HG02970 (cell line): ENCODE data around the gene CYBC1.
A peak's percentile ranks its signal among the peaks of the same experiment; 100 is the strongest.

ENCODE experiments used
- ATAC-seq: cut with Tn5 transposase; IDR thresholded peaks from one replicate; pipeline ENCODE4 v1.9.1; 2021; ENCODE audit warnings: mild to moderate bottlenecking, moderate library complexity, moderate number of reproducible peaks; ENCODE audit not compliant: unreplicated experiment, low FRiP score

Gene CYBC1

GRCh38 chr17:82450357-82451106, at the start of gene CYBC1:
CYBC1 (minus strand) TSS chr17:82450752; CDS start chr17:82449254, 1,498 bp downstream.
- peak; percentile 68 for ATAC-seq

DNA sequence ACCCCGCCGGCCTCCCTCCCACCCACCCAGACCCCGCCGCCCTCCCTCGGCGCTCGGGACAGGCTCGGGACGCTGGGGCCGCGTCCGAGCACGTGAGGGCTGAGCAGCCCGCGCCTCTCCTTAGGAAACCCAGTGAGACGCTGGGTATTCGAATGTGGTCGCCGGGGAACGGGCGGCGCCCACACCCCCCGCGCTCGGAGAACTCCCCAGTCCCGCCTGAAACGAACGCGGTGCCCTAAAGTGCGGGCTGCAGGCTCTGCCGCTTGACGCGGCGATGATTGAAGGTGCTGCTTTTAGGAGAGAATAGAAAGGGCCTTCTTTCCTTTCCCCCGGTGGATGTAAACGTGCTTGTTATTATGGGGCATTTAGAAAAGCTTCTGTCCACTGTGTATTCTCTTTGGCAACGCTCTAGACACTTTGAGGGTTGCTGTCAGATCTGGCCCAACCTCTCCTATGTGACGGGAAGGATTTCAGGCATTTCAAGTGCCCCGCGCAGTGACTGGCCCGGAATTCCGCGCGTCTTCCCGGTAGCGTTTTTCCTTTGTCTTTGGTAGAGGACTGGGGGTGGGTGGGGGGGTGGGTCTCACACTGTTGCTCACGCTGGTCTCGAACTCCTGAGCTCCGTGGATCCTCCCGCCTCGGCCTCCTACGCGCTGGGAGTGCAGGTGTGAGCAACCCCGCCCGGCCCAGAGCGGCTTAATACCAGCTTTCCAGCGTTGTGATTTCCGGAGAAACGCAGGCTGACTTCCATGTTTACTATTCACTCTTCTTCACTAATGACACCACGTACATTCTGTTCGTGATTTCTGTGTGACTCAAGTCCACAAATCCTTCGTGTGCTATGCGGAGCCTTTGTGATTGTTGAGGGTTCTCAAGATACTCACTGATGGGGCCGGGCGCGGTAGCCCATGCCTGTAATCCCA, 47.2 kb upstream of the CYBC1 start:
- peak; percentile 2 for ATAC-seq

DNA sequence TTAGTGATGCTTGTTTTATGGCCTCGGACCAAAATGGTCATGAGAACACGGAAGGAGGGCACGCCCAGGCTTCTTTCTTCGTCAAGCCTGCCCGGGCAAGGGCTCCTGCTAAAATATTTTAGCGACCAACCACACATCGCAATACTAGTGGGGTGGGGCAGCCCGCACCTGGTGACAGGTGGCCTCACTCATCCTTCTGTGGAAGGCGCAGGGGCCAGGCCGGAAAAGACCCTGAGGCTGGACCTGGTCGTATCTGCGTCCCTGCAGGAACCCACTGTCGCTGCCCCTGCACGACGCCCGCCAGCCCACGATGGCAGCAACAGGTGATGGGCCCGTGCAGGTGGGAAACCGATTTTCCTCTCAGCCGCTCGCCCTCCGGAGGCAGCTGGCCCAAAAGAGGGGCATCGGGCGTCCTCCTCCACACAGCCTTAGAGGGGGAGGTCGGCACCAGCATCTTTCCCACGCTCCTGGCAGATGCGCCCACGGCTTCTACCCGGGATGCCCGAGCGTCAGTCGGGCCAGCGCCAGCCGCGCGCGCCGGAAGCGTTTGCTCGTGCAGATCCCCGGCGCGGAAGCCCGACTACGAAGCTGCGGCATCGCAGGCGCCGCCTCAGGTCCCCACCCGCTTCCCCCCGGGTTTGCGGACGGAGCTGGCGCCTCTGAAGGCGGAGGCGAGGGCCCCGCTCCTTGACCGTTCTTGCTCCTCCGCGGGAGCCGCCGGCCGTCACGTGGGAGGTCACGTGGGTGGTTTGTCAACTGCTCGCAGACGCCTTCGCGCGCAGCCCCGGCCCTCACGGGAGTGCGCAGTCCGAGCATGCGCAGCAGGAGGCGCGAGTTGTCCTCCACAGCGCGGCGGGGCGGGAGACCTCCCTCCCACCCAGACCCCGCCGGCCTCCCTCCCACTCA, 46.2 kb upstream of the CYBC1 start:
- ATAC-seq = peak; percentile 60

DNA sequence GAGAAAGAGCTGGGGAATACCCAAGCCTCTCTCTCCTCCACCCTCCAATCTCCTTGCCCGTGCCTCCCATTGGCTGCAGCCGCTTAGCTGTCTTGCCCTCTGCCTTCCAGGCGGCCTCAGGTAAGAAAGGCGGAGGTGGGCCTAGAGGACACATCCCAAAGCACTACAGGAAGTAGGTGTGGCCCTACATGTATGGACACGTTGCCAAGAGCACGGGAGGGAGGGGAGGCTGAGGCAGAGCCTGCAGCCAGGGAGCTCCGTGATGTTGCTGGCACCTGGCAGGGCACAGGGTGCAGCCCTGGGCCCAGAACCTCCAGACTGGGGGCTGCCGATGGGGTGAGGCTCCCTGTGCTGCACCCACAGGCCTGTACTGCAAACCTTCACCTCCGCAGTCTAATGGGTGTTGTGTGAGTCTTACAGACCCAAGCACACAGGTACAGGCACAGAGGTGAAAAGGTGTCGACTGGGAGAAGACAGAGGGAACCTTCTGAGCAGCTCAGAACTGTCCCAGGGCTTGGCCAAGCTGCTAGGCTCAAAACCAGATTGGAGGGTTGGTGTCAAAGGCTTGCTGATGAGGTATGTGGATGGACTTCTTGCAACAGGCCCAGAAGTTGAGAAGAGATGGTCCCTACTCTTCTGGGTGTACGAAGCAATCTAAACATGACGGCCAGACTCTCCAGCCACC, 45.4 kb upstream of the CYBC1 start:
- ATAC-seq = no peak

GRCh38 chr17:82494236-82495055, 43.9 kb upstream of the CYBC1 start:
- ATAC-seq = peak; percentile 49

GRCh38 chr17:82493226-82493781, 42.8 kb upstream of the CYBC1 start:
- ATAC-seq = no peak

DNA sequence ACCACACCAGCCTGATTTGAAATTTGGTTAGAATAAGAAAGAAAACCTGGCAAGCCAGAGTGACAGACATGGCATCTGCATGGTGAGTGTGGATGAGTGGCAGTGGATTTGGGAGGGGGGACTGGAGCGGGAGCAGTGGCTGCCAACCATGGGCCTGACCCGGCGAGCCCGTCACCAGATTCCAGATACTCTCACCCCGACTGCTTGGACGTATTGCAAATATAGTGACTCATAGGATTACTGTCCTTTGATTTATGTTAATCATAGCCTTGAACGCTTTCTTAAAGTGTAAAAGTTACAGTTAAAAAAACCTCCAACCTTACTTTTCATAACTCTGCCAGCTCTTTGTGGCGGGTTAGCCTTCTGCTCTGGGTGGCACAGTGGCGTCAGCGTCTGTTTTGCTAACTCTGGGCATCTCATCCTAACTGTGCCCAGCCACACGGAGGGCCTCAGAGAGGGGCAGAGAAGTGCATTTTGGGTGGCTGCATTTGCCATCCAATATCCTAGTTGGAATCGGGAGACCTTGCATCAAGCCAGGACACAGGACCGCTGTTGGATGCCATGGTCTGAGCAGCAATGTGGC, 42.2 kb upstream of the CYBC1 start:
- ATAC-seq = no peak

DNA sequence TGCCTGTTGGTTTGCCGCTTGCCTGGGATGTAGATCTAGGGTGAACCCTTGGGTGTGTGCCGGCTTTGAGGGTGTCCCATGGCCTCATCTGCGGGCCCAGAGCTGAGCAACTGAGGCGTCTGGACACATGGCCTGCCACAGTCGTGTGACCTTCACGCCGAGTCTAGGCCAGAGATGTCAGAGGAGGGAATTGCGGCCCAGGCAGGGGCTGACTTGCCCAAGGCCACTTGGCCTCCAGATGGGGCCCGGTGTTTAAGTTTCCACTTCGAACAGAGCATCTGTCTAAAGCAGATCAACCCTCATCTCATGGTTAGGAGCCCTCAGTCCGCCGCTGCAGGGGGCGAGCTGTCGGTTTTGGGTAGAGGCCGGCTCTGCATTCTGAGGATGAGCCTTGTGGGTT, 41.0 kb upstream of the CYBC1 start:
- ATAC-seq = no peak

- ATAC-seq = no peak
Observed at GRCh38 chr17:82491196-82491530, 40.6 kb upstream of the CYBC1 start.

GRCh38 chr17:82490512-82491195, 40.1 kb upstream of the CYBC1 start:
- ATAC-seq = no peak

DNA sequence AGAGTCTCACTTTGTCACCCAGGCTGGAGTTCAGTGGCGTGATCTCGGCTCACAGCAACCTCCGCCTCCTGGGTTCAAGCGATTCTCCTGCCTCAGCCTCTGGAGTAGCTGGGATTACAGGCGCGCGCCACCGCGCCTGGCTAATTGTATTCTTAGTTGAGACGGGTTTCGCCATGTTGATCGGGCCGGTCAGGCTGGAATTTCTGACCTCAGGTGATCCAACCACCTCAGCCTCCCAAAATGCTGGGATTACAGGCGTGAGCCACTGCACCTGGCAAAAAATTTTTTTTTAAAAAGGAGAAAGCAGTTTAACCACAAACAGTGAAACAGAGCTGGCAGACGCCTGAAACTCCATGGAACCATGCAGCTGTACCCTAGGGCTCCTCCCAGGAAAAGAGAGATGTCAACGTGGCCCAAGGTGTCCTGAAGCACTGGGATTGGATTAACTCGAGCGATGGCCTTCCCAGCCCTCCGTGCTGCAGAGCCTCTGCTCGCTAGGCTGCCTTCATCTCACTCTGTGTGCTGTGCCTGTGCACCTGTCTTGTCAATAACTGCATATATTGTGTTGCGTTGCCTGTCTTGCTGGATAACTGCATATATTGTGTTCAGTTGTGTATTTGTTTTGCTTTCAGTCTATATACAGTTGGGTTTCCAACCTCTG, 39.4 kb upstream of the CYBC1 start:
- ATAC-seq = no peak

GRCh38 chr17:82489117-82489516, 38.6 kb upstream of the CYBC1 start:
- ATAC-seq = no peak

DNA sequence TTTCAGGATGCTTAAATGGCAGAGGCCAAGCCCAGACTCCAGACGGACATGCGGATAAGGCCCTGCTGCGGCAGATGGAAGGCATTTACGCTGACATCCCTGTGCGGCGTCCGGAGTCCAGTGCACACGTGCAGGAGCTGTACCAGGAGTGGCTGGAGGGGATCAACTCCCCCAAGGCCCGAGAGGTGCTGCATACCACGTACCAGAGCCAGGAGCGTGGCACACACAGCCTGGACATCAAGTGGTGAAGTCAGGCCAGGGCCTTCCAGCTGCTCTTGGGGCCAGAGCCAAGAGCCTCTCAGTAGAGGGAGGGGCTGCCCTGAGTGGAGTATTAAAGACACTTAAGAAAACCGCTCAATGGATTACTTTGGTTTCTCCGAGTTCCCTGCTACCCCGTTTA, 37.4 kb upstream of the CYBC1 start:
- no peak for ATAC-seq

- ATAC-seq = no peak
Observed at GRCh38 chr17:82486231-82487094, 35.9 kb upstream of the CYBC1 start.

DNA sequence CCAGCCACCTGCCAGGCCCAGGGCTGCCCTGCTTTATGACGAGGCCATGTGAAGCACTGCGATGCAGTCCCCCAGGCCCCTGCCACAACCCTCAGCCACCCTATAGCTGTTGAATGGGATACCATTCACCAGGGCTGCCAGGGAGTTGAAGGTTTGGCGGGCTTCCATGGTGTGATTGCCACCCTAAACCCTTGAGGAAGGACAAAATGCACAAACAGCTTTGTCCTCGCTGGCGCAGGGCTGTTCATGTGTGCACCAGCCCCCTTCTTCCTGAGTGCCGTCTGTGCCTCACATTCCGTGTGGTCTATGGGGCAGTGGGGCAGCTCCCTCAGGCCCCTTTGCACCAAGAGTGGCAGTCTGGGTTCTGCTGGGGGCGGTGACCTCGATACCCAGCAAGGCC, 33.3 kb upstream of the CYBC1 start:
- no peak for ATAC-seq

DNA sequence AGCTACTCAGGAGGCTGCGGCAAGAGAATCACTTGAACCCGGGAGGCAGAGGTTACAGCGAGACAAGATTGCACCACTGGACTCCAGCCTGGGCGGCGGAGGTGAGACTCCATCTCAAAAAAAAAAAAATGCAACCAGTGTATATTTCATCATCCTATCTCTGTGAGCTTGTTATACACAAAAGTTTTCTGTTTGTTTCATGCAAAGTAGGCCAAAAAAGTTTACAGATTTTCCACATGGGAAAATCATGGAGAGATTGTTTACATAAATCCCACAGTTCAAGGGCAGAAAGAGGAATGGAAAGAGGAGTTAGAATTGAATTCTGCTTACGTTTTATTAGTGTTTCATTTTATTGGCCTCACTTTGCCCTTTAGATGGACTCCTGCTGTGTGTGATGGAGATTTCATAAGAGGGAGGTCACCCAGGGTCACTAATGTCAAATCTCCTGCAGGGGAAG, 32.7 kb upstream of the CYBC1 start:
- ATAC-seq = no peak

DNA sequence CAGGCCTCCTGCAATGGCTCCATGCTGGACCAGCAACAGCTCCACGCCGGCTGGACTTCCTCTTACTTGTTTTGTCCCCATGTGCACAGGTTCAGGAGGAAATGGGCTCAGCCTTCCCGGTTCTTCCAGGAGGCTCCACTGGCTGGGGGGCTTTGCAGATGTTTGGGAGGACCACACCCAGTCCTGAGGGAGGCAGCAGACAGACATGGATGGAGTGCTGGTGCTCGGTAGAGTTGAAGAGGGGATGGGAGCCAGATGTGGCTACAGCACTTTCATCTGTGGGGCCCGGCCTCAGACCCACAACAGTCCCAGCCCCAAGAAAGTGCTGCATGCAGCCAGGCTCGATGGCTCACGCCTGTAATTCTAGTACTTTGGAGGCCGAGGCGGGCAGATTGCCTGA, 29.8 kb upstream of the CYBC1 start:
- ATAC-seq = no peak
